ENCODE data around the gene WASL.

- TF ChIP-seq CTCF (IDR thresholded peaks at IDR 0.05) (no peak), POLR2A (IDR thresholded peaks at IDR 0.05) (no peak), POLR2AphosphoS5 (IDR thresholded peaks at IDR 0.05) (no peak), EP300 (IDR thresholded peaks at IDR 0.05) (no peak)
Measured at GRCh38 chr7:123645516-123645915, 103.3 kb downstream of the WASL start.
